Naive thymus-derived CD8-positive, alpha-beta T cell (primary cell): ENCODE results near the gene JMJD1C. TPM values are rescaled to one million over a fixed set of nuclear protein-coding genes. Genes with fewer than 3 reads are reported as not detected.

Source experiments
- ATAC-seq, 2 donors: fragments of 150-1000 bp; cut with Tn5 transposase in 1 of 2; sonication (Bioruptor Pico), chemical (Tn5 transposase) in 1 of 2; 1 replicate in 1 of 2; 2 replicates in 1 of 2; pipeline ENCODE4 v1.10.0; 2021; ENCODE audit warnings: mild to moderate bottlenecking in 2 of 2, moderate library complexity in 2 of 2
- POLR2A ChIA-PET: fragments of 350-600 bp; sonication (Branson Sonifier 250); formaldehyde crosslinking; loops from one replicate; lab custom pipeline; 2021; ENCODE audit warnings: antibody characterized with exemption; lab: Charles Lee
- DNase-seq, 10 donors: peaks; one replicate each; pipeline versions ENCODE4 v3.0.0 to v3.0.0-alpha.2; 2020 to 2022
- H3K27ac Mint-ChIP-seq, 10 donors: one replicate each; pipeline ENCODE4 v1.8.0; 2020 to 2022; ENCODE audit warnings: mild to moderate bottlenecking in 10 of 10, mixed read lengths in 10 of 10, moderate library complexity in 4 of 10, inconsistent platforms in 1 of 10
- H3K27me3 Mint-ChIP-seq, 5 donors: one replicate each; pipeline ENCODE4 v1.8.0; 2021 to 2022; ENCODE audit warnings: mixed read lengths in 5 of 5
- H3K36me3 Mint-ChIP-seq, 3 donors: one replicate each; pipeline ENCODE4 v1.8.0; 2020 to 2022; ENCODE audit warnings: mixed read lengths in 3 of 3, mild to moderate bottlenecking in 2 of 3, inconsistent platforms in 1 of 3
- H3K4me1 Mint-ChIP-seq, 4 donors: one replicate each; pipeline ENCODE4 v1.8.0; 2021 to 2022; ENCODE audit warnings: mixed read lengths in 4 of 4
- H3K4me3 Mint-ChIP-seq, 10 donors: one replicate each; pipeline ENCODE4 v1.8.0; 2020 to 2022; ENCODE audit warnings: mild to moderate bottlenecking in 10 of 10, mixed read lengths in 10 of 10, moderate library complexity in 6 of 10, inconsistent platforms in 1 of 10
- H3K9me3 Mint-ChIP-seq, 9 donors: one replicate each; pipeline ENCODE4 v1.8.0; 2020 to 2022; ENCODE audit warnings: mixed read lengths in 9 of 9, mild to moderate bottlenecking in 3 of 9, inconsistent platforms in 1 of 9, moderate library complexity in 1 of 9
- polyA plus RNA-seq, 3 donors: library from polyadenylated mRNA; unstranded; fragments of 300-500 nt; fragmentation: Illumina TruSeq; gene quantifications; one replicate each; pipeline ENCODE4 v1.2.3, GENCODE V29; 2021
- total RNA-seq, 8 experiments: library from RNA in 2 of 8; stranded (reverse) in 2 of 8; gene quantifications; one replicate each; pipeline ENCODE4 v1.2.3 and lab custom pipeline; 2021 to 2026

Gene JMJD1C
- total and polyA plus RNA-seq, 5 experiments from 2014 or later = 28.6 to 126 (median 51.9) TPM

DNA sequence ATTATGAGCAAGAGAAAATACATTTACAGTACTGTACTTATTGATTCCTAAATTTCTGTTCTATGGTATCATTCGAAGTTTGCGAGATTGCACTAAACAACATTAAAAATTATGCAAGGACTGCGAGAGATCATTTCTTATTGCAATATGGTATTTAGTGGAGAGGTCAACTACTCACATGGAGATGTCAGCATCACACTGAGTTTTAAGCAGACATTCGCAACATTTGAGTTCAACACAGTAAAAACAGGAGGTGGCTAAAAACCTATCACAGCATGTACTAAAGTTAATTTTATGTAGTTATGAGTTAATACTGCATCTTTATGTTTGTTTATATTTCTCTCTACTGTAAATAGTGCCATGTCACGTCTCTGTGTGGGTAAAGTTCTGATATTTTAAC, 53.5 kb downstream of the JMJD1C start:
- no peak for ATAC-seq
- H3K27me3 Mint-ChIP-seq = no peaks in the 10 kb centered on the region
- DNase-seq = no peak
- no peak overlapping the region for H3K4me3 Mint-ChIP-seq
- H3K9me3 Mint-ChIP-seq = no peaks in the 10 kb centered on the region
- POLR2A ChIA-PET = no interaction called here
- H3K4me1 Mint-ChIP-seq = peaks cover 14 to 42% (median 32%) of the 10 kb centered on the region in 4 donors
- H3K27ac Mint-ChIP-seq = no peak overlapping the region
- peaks cover 0 to 11% (median 8%) of the 10 kb centered on the region in 3 donors for H3K36me3 Mint-ChIP-seq

DNA sequence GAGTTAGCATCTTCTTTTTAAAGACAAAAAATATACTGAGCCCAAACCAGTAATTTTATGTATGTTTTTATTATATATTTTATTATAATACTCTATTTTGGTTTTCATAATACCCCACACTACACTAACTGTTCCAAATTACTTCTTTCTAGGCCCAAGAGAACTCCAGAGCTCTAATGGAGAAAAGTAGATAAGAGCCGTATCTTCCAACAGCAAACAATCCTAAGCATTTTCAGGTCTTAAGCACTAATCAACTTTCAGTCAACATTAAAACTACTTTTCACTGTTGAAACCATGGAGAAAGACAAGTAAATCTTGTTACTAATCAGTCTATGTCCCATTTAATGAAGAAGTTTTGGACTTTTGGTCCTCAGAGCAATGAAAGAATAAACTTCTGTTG, 55.1 kb downstream of the JMJD1C start:
- peaks cover 0 to 18% (median 13%) of the 10 kb centered on the region in 3 donors for H3K36me3 Mint-ChIP-seq
- no peaks in the 10 kb centered on the region for H3K9me3 Mint-ChIP-seq
- no peak for ATAC-seq
- peaks cover 9 to 28% (median 24%) of the 10 kb centered on the region in 4 donors for H3K4me1 Mint-ChIP-seq
- H3K27me3 Mint-ChIP-seq = no peaks in the 10 kb centered on the region
- no peak for DNase-seq
- no peak overlapping the region for H3K4me3 Mint-ChIP-seq
- POLR2A ChIA-PET = no interaction called here
- peak overlapping the region in 3 of 10 donors; percentile 49 to 72 (median 64) for H3K27ac Mint-ChIP-seq

DNA sequence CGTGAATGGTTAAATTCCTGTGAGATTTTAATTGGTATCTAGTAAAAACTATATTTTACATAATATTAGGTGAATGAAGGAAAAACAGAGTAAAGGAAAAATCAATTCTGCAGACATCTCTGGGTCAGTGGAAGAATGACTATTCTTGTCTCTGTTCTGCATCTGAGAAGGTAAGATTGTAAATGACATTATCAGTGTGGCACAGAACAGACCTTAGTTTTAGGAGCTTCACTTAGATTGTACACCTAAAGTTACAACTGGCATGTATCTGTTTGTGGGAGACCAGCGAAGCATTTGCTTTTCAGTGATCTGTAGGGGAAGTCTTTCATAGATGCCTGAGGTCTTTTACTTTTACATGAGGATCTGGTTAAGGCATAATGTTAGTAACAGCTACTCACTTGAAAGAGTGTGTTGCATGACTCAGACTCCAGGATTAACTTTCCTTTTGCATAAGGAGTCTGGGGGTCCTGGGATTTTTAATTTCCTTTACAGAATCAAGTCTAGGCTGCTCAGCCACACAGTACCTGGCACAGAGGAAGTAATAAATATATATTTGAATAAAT, 56.2 kb downstream of the JMJD1C start:
- POLR2A ChIA-PET = interaction anchor here (0.6 kb wide), 1 partner anchor 46 kb away, joined by 3 read pairs; no protein-coding TSS in a partner anchor
- Mint-ChIP-seq H3K4me1 (peaks cover 7 to 23% (median 20%) of the 10 kb centered on the region in 4 donors), H3K4me3 (no peak overlapping the region), H3K36me3 (peaks cover 0 to 22% (median 16%) of the 10 kb centered on the region in 3 donors), H3K27me3 (no peaks in the 10 kb centered on the region), H3K9me3 (no peaks in the 10 kb centered on the region), H3K27ac (peak overlapping the region in 2 of 10 donors; percentile 17 to 46)
- DNase-seq = no peak
- ATAC-seq = no peak

DNA sequence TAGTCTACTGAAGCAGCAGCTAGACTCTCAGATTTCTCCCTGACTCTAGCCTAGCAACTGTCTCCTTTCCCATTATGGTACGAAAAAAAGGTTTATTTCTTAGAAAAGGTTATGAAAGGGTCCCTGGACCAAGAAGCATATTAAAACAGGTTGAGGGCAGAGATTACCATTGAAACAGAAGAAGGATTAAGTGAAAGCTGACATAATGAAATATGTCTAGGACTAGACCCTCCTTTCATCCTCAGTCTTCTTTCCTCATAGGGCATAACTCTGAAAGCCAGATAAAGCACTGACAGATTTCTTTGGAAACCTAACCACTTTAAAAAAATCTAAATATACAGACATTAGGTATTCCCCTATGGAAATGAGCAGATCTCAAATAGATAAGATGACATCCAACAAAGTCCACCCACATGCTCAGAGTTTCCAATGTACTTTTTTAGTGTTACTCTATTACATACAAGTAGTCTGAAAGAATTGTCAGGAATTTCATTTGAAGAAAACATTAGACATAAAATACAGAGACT, 58.6 kb downstream of the JMJD1C start:
- Mint-ChIP-seq H3K4me3 (peak overlapping the region in 1 of 10 donors; percentile 45), H3K27me3 (no peaks in the 10 kb centered on the region), H3K4me1 (peaks cover 7 to 21% (median 19%) of the 10 kb centered on the region in 4 donors), H3K9me3 (no peaks in the 10 kb centered on the region), H3K27ac (no peak overlapping the region), H3K36me3 (peaks cover 0 to 27% (median 16%) of the 10 kb centered on the region in 3 donors)
- ATAC-seq (no peak), DNase-seq (no peak)
- POLR2A ChIA-PET = no interaction called here

DNA sequence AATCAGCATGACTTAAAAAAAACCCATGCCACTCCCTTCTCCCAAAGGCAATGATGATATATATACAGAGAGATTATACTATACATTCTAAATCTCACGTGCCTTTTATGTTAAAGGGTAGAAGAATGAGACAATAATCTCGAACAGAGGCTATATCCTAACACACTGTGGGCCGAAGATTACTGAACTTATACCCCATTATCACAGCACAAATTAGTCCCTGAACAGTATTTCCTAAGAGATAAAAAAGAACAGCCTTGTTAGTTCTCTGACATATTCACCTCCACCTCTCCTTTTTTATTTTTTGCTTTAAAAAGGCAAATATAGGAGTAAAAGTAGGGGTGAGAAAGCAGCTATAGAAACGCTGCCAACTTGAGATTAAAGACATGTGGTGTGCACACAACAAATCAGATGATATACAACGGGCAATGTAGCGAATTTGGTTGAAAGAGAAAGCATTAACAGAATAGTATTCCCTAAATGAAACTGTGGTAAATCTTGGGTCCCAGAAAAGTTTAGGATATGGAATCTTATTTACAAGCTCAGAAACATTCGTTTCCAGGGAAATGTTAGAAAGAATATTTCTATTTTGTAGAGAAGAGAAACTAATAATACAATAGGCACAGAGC, 69.5 kb downstream of the JMJD1C start:
- DNase-seq (no peak), ATAC-seq (no peak)
- Mint-ChIP-seq H3K27ac (peak overlapping the region in 4 of 10 donors; percentile 24 to 63 (median 58)), H3K4me3 (no peak overlapping the region), H3K36me3 (peaks cover 0 to 10% (median 8%) of the 10 kb centered on the region in 3 donors), H3K9me3 (peaks cover 0 to 6% (median 0%) of the 10 kb centered on the region in 9 donors), H3K4me1 (peaks cover 9 to 25% (median 23%) of the 10 kb centered on the region in 4 donors), H3K27me3 (no peaks in the 10 kb centered on the region)
- POLR2A ChIA-PET = no interaction called here

DNA sequence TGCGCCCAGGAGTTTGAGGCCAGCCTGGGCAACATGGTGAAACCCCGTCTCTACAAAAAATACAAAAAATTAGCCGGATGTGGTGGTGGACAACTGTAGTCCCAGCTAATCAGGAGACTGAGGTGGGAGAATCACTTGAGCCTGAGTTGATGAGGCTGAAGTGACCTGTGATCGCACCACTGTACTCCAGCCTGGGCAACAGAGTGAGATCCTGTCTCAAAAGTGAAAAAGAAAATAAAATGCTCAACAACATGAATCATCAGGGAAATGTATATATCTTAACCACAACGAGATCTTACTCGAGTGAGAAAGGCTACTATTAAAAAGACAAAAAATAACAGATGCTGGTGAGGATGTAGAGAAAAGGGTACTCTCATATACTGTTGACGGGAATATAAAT, 72.7 kb downstream of the JMJD1C start:
- no peaks in the 10 kb centered on the region for H3K27me3 Mint-ChIP-seq
- POLR2A ChIA-PET = no interaction called here
- peak overlapping the region in 3 of 10 donors; percentile 3 to 46 (median 40) for H3K27ac Mint-ChIP-seq
- peaks cover 9 to 22% (median 14%) of the 10 kb centered on the region in 3 donors for H3K36me3 Mint-ChIP-seq
- DNase-seq = no peak
- no peak overlapping the region for H3K4me3 Mint-ChIP-seq
- ATAC-seq = no peak
- peaks cover 0 to 25% (median 14%) of the 10 kb centered on the region in 9 donors for H3K9me3 Mint-ChIP-seq
- peaks cover 14 to 49% (median 42%) of the 10 kb centered on the region in 4 donors for H3K4me1 Mint-ChIP-seq

DNA sequence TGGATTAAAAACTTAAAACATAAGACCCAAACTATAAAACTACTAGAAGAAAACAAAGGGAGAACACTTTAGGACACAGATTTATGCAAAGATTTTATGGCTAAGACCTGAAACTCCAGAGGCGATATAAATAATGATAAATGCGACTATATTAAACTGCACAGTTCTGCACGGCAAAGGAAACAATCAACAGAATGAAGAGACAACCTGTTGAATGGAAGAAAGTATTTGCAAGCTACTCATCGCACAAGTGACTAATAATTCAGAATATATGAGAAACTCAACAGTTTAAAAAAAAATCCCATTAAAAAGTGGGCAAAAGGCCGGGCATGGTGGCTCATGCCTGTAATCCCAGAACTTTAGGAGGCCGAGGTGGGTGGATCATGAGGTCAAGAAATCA, 73.6 kb downstream of the JMJD1C start:
- H3K4me1 Mint-ChIP-seq = peaks cover 17 to 56% (median 50%) of the 10 kb centered on the region in 4 donors
- H3K4me3 Mint-ChIP-seq = peak overlapping the region in 3 of 10 donors; percentile 0 to 16 (median 6)
- ATAC-seq = no peak
- POLR2A ChIA-PET = interaction anchor here (0.7 kb wide), 3 partner anchors 124 to 945 kb away, joined by 3 to 7 read pairs (median 6); no protein-coding TSS in a partner anchor
- no peak for DNase-seq
- H3K9me3 Mint-ChIP-seq = peaks cover 0 to 25% (median 14%) of the 10 kb centered on the region in 9 donors
- peak overlapping the region in 4 of 10 donors; percentile 14 to 33 (median 16) for H3K27ac Mint-ChIP-seq
- H3K36me3 Mint-ChIP-seq = peaks cover 9 to 22% (median 14%) of the 10 kb centered on the region in 3 donors
- no peaks in the 10 kb centered on the region for H3K27me3 Mint-ChIP-seq

DNA sequence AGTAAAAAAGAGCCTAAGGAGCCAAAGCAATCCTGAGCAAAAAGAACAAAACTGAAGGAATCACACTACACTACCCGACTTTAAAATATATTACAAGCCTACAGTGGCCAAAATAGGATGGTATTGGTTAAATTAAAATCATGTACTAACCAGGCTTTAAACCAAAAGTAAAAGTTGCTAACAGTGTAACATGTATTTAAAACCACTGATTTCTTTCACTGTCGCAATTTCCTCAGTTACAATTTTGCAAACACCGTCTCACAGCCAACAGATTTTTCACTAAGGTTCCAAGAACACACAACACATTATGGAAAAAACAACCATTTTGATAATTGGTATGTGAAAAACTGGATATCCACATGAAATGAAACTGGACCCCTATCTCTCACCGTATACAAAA, 74.0 kb downstream of the JMJD1C start:
- Mint-ChIP-seq H3K27ac (peak overlapping the region in 6 of 10 donors; percentile 3 to 84 (median 16)), H3K27me3 (no peaks in the 10 kb centered on the region), H3K36me3 (peaks cover 9 to 22% (median 14%) of the 10 kb centered on the region in 3 donors), H3K4me3 (peak overlapping the region in 5 of 10 donors; percentile 0 to 26 (median 16)), H3K9me3 (peaks cover 0 to 27% (median 14%) of the 10 kb centered on the region in 9 donors), H3K4me1 (peaks cover 20 to 60% (median 54%) of the 10 kb centered on the region in 4 donors)
- no peak for DNase-seq
- POLR2A ChIA-PET = interaction anchor here (0.7 kb wide), 1 partner anchor 239 kb away, joined by 3 read pairs; no protein-coding TSS in a partner anchor
- ATAC-seq = no peak

DNA sequence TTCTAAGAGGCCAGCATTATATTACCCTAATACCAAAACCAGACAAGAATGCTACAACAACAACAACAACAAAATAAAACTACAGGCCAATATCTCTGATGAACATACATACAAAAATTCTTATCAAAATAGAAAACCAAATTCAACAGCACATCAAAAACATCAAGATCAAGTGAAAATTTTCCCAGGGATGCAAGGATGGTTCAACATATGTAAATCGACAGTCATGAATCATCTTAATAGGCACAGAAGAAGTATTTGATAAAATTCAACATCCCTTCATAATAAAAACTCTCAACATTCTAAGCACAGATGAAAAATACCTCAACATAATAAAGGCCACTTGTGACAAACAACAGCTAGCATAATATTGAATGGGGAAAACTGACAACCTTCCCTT, 75.3 kb downstream of the JMJD1C start:
- H3K4me3 Mint-ChIP-seq = peak overlapping the region in 1 of 10 donors; percentile 15
- H3K9me3 Mint-ChIP-seq = peaks cover 0 to 27% (median 14%) of the 10 kb centered on the region in 9 donors
- POLR2A ChIA-PET = no interaction called here
- H3K27me3 Mint-ChIP-seq = no peaks in the 10 kb centered on the region
- peaks cover 9 to 22% (median 14%) of the 10 kb centered on the region in 3 donors for H3K36me3 Mint-ChIP-seq
- H3K27ac Mint-ChIP-seq = peak overlapping the region in 3 of 10 donors; percentile 8 to 84 (median 25)
- DNase-seq = no peak
- peaks cover 20 to 66% (median 58%) of the 10 kb centered on the region in 4 donors for H3K4me1 Mint-ChIP-seq
- no peak for ATAC-seq

DNA sequence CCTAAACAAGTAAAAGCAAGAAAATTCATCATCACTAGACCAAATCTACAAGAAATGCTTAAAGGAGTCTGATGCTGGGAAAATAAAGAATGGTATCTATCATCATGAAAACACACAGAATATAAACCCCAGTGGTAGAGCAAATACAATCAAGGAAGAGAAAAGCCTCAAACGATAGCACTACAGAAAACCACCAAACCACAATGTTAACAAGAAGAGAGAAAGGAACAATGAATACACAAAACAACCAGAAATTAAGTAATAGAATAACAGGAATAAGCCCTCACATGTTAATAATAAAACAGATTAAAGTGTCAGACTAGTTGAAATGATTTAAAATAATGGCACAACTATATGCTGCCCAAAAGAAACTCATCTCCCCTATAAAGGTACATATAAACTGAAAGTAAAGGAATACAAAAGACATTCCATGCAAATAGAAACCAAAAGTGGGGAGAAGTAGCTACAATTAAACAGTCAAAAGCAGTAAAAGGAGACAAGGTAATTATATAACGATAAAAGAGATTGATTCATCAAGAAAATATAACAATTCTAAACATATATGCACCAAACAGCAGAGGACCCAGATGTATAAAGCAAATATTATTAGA, 77.3 kb downstream of the JMJD1C start:
- ATAC-seq (peak; percentile 77 to 85), DNase-seq (peak in 3 of 10 donors; percentile 40 to 62 (median 55))
- H3K4me1 Mint-ChIP-seq = peaks cover 23 to 79% (median 72%) of the 10 kb centered on the region in 4 donors
- peaks cover 9 to 17% (median 14%) of the 10 kb centered on the region in 3 donors for H3K36me3 Mint-ChIP-seq
- POLR2A ChIA-PET = no interaction called here
- peaks cover 0 to 27% (median 14%) of the 10 kb centered on the region in 9 donors for H3K9me3 Mint-ChIP-seq
- no peaks in the 10 kb centered on the region for H3K27me3 Mint-ChIP-seq
- H3K4me3 Mint-ChIP-seq = peak overlapping the region; percentile 56 to 80 (median 71)
- H3K27ac Mint-ChIP-seq = peak overlapping the region; percentile 3 to 83 (median 55)

DNA sequence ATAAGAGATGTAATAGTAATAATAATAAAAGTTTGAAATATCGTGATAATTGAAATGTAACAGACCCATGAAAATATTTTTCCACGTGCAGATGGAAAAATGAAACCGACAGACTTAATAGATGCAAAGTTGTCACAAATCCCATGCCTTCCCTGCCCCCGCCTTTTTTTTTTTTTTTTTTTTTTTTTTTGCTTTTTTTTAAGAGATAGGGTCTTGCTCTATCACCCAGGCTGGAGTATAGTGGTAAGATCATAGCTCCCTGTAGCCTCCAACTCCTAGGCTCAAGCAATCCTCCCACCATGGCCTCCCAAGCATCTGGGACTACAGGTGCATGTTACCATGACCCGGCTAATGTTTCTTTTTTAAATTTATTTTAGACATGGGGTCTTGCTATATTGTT, 80.5 kb downstream of the JMJD1C start:
- no peak overlapping the region for H3K27ac Mint-ChIP-seq
- peaks cover 5 to 12% (median 6%) of the 10 kb centered on the region in 3 donors for H3K36me3 Mint-ChIP-seq
- DNase-seq (no peak), ATAC-seq (no peak)
- no peak overlapping the region for H3K4me3 Mint-ChIP-seq
- POLR2A ChIA-PET = no interaction called here
- peaks cover 0 to 16% (median 9%) of the 10 kb centered on the region in 9 donors for H3K9me3 Mint-ChIP-seq
- H3K27me3 Mint-ChIP-seq = no peaks in the 10 kb centered on the region
- peaks cover 23 to 59% (median 57%) of the 10 kb centered on the region in 4 donors for H3K4me1 Mint-ChIP-seq

DNA sequence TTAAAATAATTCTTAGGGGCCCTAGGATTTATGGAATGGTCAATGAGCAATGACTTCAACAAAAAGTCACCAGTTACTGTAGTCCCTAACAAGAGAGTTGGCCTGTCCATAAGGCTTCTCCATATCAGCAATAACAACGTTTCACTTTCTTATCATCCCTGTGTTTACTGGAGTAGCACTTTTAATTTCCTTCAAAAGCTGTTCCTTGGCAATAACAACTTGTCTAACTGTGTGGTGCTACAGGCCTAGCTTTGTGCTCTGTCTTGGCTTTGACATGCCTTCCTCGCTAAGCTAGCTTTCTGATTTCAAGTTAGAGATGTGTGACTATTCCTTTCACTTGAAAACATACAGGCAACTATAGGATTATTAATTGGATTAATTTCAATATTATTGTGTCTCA, 81.1 kb downstream of the JMJD1C start:
- peaks cover 23 to 58% (median 54%) of the 10 kb centered on the region in 4 donors for H3K4me1 Mint-ChIP-seq
- peak overlapping the region in 1 of 10 donors; percentile 8 for H3K27ac Mint-ChIP-seq
- H3K36me3 Mint-ChIP-seq = peaks cover 1 to 10% (median 6%) of the 10 kb centered on the region in 3 donors
- H3K4me3 Mint-ChIP-seq = no peak overlapping the region
- no peak for DNase-seq
- no peaks in the 10 kb centered on the region for H3K27me3 Mint-ChIP-seq
- ATAC-seq = no peak
- POLR2A ChIA-PET = no interaction called here
- peaks cover 0 to 10% (median 4%) of the 10 kb centered on the region in 9 donors for H3K9me3 Mint-ChIP-seq
